ENCODE data around the gene SLC6A8. TPM values are rescaled to one million over a fixed set of nuclear protein-coding genes. Genes with fewer than 3 reads are reported as not detected.

Gene SLC6A8
- total RNA-seq, 1 donor from 2014 or later, result 125 TPM

DNA sequence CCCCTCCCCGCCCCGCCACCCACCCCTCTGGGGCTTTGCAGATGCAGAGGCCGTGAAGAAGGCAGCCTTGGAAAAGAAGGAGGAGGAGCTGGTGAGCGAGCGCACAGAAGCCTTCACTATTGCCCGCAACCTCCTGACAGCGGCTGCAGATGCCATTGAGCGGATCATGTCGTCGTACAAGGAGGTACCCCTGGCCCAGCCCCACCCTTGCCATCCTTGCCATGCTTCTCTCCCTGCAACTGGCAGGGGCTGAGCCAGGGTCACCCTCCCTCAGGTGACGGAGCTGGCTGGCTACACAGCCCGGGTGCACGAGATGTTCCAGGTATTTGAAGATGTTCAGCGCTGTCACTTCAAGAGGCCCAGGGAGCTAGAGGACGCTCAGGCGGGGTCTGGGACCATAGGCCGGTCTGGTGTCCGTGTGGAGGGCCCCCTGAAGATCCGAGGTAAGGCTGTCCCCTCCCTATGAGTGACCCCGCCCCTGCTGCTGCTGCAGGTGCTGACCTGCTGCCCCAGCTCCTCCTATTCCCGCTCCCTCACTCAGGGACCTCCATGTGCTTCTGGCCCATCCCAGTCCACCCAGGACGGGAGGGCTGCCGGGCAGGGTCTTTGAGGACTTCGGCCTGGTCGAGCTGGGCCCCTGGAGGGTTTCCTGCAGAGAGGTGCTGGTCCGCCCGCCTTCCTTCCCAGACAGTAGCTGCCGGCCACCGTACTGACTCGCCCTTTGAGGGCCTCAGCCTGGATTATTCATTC lies 48.5 kb downstream of the SLC6A8 start:
- peaks cover 12% of the 10 kb centered on the region for H3K9me3 Mint-ChIP-seq
- peaks cover 4% of the 10 kb centered on the region for H3K4me1 Mint-ChIP-seq
- H3K4me3 Mint-ChIP-seq, result no peak overlapping the region
- peak overlapping the region; percentile 19 for H3K27ac Mint-ChIP-seq (ENCODE audit: unreplicated experiment)
- H3K27me3 Mint-ChIP-seq (ENCODE audit: low read depth), result no peaks in the 10 kb centered on the region
- H3K36me3 Mint-ChIP-seq (ENCODE audit: low read depth), result peaks cover 14% of the 10 kb centered on the region
- TF ChIP-seq, protein P1, sequence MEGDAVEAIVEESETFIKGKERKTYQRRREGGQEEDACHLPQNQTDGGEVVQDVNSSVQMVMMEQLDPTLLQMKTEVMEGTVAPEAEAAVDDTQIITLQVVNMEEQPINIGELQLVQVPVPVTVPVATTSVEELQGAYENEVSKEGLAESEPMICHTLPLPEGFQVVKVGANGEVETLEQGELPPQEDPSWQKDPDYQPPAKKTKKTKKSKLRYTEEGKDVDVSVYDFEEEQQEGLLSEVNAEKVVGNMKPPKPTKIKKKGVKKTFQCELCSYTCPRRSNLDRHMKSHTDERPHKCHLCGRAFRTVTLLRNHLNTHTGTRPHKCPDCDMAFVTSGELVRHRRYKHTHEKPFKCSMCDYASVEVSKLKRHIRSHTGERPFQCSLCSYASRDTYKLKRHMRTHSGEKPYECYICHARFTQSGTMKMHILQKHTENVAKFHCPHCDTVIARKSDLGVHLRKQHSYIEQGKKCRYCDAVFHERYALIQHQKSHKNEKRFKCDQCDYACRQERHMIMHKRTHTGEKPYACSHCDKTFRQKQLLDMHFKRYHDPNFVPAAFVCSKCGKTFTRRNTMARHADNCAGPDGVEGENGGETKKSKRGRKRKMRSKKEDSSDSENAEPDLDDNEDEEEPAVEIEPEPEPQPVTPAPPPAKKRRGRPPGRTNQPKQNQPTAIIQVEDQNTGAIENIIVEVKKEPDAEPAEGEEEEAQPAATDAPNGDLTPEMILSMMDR (conservative IDR thresholded peaks at IDR 0.05), result no peak
- no peak for DNase-seq (ENCODE audit: low read depth, low spot score)

- H3K4me3 Mint-ChIP-seq, result no peak overlapping the region
- TF ChIP-seq, protein P1 (conservative IDR thresholded peaks at IDR 0.05), result no peak
- no peak overlapping the region for H3K27ac Mint-ChIP-seq (ENCODE audit: unreplicated experiment)
- peaks cover 6% of the 10 kb centered on the region for H3K36me3 Mint-ChIP-seq (ENCODE audit: low read depth)
- DNase-seq (ENCODE audit: low read depth, low spot score), result no peak
- peaks cover 4% of the 10 kb centered on the region for H3K4me1 Mint-ChIP-seq
- peaks cover 5% of the 10 kb centered on the region for H3K9me3 Mint-ChIP-seq
- no peaks in the 10 kb centered on the region for H3K27me3 Mint-ChIP-seq (ENCODE audit: low read depth)
Measured at GRCh38 chrX:153736871-153737441, 49.2 kb downstream of the SLC6A8 start.

- no peak overlapping the region for H3K4me3 Mint-ChIP-seq
- peaks cover 6% of the 10 kb centered on the region for H3K36me3 Mint-ChIP-seq (ENCODE audit: low read depth)
- no peak for DNase-seq (ENCODE audit: low read depth, low spot score)
- H3K4me1 Mint-ChIP-seq, result peaks cover 4% of the 10 kb centered on the region
- H3K27me3 Mint-ChIP-seq (ENCODE audit: low read depth), result no peaks in the 10 kb centered on the region
- TF ChIP-seq, protein P1 (conservative IDR thresholded peaks at IDR 0.05), result no peak
- H3K9me3 Mint-ChIP-seq, result peaks cover 5% of the 10 kb centered on the region
- H3K27ac Mint-ChIP-seq (ENCODE audit: unreplicated experiment), result no peak overlapping the region
Measured at GRCh38 chrX:153738056-153738605, 50.4 kb downstream of the SLC6A8 start.

DNA sequence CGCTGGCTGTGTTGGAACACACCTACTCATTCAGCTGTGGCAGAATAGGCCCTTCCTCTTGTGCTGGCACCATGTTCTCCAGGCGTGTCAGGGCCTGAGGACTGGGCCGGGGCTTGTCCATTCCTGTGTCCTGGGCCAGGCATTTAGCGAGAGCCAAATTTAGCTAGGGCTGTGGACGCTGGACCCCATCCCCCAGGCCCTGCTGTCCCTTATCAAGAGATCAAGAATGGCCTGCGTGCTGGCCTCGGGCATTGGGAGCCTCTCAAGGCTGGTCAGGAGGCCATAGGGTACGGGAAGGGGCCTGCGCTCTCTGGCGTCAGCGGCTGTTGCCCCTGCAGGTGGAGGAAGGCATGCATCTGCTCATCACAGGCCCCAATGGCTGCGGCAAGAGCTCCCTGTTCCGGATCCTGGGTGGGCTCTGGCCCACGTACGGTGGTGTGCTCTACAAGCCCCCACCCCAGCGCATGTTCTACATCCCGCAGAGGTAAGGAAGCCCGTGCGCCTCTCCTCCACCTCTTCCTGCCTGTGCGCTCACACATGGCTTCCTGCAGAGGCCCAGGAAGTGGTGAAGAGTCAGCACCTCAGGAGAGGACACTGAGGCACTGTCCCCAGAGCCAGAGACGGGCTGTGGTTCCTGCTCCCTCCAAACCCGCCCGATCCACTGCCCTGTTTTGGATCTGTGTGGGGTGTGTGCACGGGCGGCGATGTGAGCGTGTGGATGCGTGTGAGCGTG lies 52.2 kb downstream of the SLC6A8 start:
- Mint-ChIP-seq H3K27ac (ENCODE audit: unreplicated experiment) (no peak overlapping the region), H3K4me3 (no peak overlapping the region), H3K4me1 (peaks cover 4% of the 10 kb centered on the region), H3K27me3 (ENCODE audit: low read depth) (no peaks in the 10 kb centered on the region), H3K9me3 (peaks cover under 1% of the 10 kb centered on the region), H3K36me3 (ENCODE audit: low read depth) (peaks cover 1% of the 10 kb centered on the region)
- no peak for DNase-seq (ENCODE audit: low read depth, low spot score)
- TF ChIP-seq, protein P1 (conservative IDR thresholded peaks at IDR 0.05), result no peak

GRCh38 chrX:153740631-153741222 lies 53.0 kb downstream of the SLC6A8 start:
- no peak overlapping the region for H3K4me3 Mint-ChIP-seq
- no peak for DNase-seq (ENCODE audit: low read depth, low spot score)
- H3K9me3 Mint-ChIP-seq, result no peaks in the 10 kb centered on the region
- H3K27me3 Mint-ChIP-seq (ENCODE audit: low read depth), result no peaks in the 10 kb centered on the region
- H3K36me3 Mint-ChIP-seq (ENCODE audit: low read depth), result no peaks in the 10 kb centered on the region
- no peak overlapping the region for H3K27ac Mint-ChIP-seq (ENCODE audit: unreplicated experiment)
- TF ChIP-seq, protein P1 (conservative IDR thresholded peaks at IDR 0.05), result no peak
- H3K4me1 Mint-ChIP-seq, result peaks cover under 1% of the 10 kb centered on the region

All from neural crest cell (in vitro differentiated cells).